SJCRH30 (cell line): ENCODE results near the gene HYAL2. TPM values are rescaled to one million over a fixed set of nuclear protein-coding genes. Genes with fewer than 3 reads are reported as not detected.

Source experiments
- DNase-seq, 2 experiments: peaks; one replicate each; pipeline ENCODE4 v3.0.0-alpha.2; 2015 to 2020
- H3K27ac ChIP-seq: fragments of 250-450 bp; sonication (Bioruptor Pico); 2 replicates; pipeline ENCODE4 v1.5.1; 2020; ENCODE audit warnings: mild to moderate bottlenecking, moderate library complexity
- H3K27me3 ChIP-seq: fragments of 250-450 bp; sonication (Bioruptor Pico); 2 replicates; pipeline ENCODE4 v1.5.1; 2020; ENCODE audit warnings: mild to moderate bottlenecking, moderate library complexity
- H3K36me3 ChIP-seq: fragments of 250-450 bp; sonication (Bioruptor Pico); 2 replicates; pipeline ENCODE4 v1.5.1; 2020; ENCODE audit warnings: mild to moderate bottlenecking, moderate library complexity
- H3K4me1 ChIP-seq: fragments of 250-450 bp; sonication (Bioruptor Pico); 2 replicates; pipeline ENCODE4 v1.5.1; 2020; ENCODE audit warnings: mild to moderate bottlenecking, moderate library complexity
- H3K4me3 ChIP-seq: fragments of 250-450 bp; sonication (Bioruptor Pico); 2 replicates; pipeline ENCODE4 v1.5.1; 2020; ENCODE audit warnings: mild to moderate bottlenecking, moderate library complexity
- H3K9me3 ChIP-seq: fragments of 250-450 bp; sonication (Bioruptor Pico); replicated peaks from 2 replicates; pipeline ENCODE4 v1.5.1; 2020; ENCODE audit warnings: mild to moderate bottlenecking, moderate library complexity
- total RNA-seq: library from RNA; depleted of rRNA; stranded (reverse); fragments of >200 nt; shearing (Covaris generic); gene quantifications from 2 replicates; pipeline ENCODE4 v1.2.3, GENCODE V29; 2014; rRNA removed

Gene HYAL2
- total RNA-seq, 1 experiment from 2014 or later = 47.2 TPM

- Histone ChIP-seq H3K27ac (no peak overlapping the region), H3K36me3 (no peaks in the 10 kb centered on the region), H3K4me3 (no peak overlapping the region), H3K4me1 (peaks cover 29% of the 10 kb centered on the region), H3K9me3 (no peaks in the 10 kb centered on the region), H3K27me3 (no peaks in the 10 kb centered on the region)
- no peak for DNase-seq
Measured at GRCh38 chr3:50271314-50271936, 51.1 kb downstream of the HYAL2 start.

- H3K4me3 ChIP-seq = no peak overlapping the region
- H3K36me3 ChIP-seq = no peaks in the 10 kb centered on the region
- no peaks in the 10 kb centered on the region for H3K9me3 ChIP-seq
- H3K27ac ChIP-seq = no peak overlapping the region
- no peak for DNase-seq
- peaks cover 33% of the 10 kb centered on the region for H3K4me1 ChIP-seq
- H3K27me3 ChIP-seq = no peaks in the 10 kb centered on the region
Measured at GRCh38 chr3:50270422-50271224, 51.9 kb downstream of the HYAL2 start.

GRCh38 chr3:50269977-50270413 lies 52.5 kb downstream of the HYAL2 start:
- Histone ChIP-seq H3K27me3 (no peaks in the 10 kb centered on the region), H3K4me1 (peaks cover 39% of the 10 kb centered on the region), H3K36me3 (no peaks in the 10 kb centered on the region), H3K9me3 (no peaks in the 10 kb centered on the region), H3K27ac (no peak overlapping the region), H3K4me3 (no peak overlapping the region)
- no peak for DNase-seq

GRCh38 chr3:50269460-50269859 lies 53.1 kb downstream of the HYAL2 start:
- Histone ChIP-seq H3K27me3 (no peaks in the 10 kb centered on the region), H3K4me3 (peak overlapping the region; percentile 35; the same call in 1 of the 2 replicates), H3K4me1 (peaks cover 42% of the 10 kb centered on the region), H3K9me3 (no peaks in the 10 kb centered on the region), H3K27ac (no peak overlapping the region), H3K36me3 (no peaks in the 10 kb centered on the region)
- DNase-seq = no peak

GRCh38 chr3:50268703-50269451 lies 53.7 kb downstream of the HYAL2 start, which contains the start of gene SEMA3B:
TSS of gene SEMA3B (plus strand) at chr3:50269147. CDS start at chr3:50269241, 94 bp downstream.
- peaks cover 48% of the 10 kb centered on the region for H3K4me1 ChIP-seq
- peak within 1 kb of the TSS; percentile 35; the same call in 1 of the 2 replicates for H3K4me3 ChIP-seq
- no peaks in the 10 kb centered on the region for H3K27me3 ChIP-seq
- no peaks in the 10 kb centered on the region for H3K9me3 ChIP-seq
- DNase-seq = peak; percentile 58 to 64
- H3K27ac ChIP-seq = no peak within 1 kb of the TSS
- no peaks in the 10 kb centered on the region for H3K36me3 ChIP-seq

- H3K4me3 ChIP-seq = no peak overlapping the region
- H3K27me3 ChIP-seq = no peaks in the 10 kb centered on the region
- DNase-seq = no peak
- no peaks in the 10 kb centered on the region for H3K9me3 ChIP-seq
- peaks cover 48% of the 10 kb centered on the region for H3K4me1 ChIP-seq
- H3K27ac ChIP-seq = no peak overlapping the region
- no peaks in the 10 kb centered on the region for H3K36me3 ChIP-seq
Measured at GRCh38 chr3:50268276-50268675, 54.3 kb downstream of the HYAL2 start.

Other genes with a start within 250 kb of the HYAL2 start
- gene RBM5, start 233.8 kb downstream of the HYAL2 start, total RNA-seq = 75.6 and 98.5 TPM in 2 replicates
- gene SEMA3F, start 167.4 kb downstream of the HYAL2 start, total RNA-seq = 9.3 and 11.3 TPM in 2 replicates
- gene GNAT1, start 131.1 kb downstream of the HYAL2 start, total RNA-seq = 0.14 TPM in 1 of 2 replicates, not detected in the other
- 1.4 and 2.9 TPM in 2 replicates for gene SLC38A3, start 117.5 kb downstream of the HYAL2 start, total RNA-seq
- gene GNAI2, start 86.5 kb downstream of the HYAL2 start, total RNA-seq = 63.8 and 64.7 TPM in 2 replicates
- 3.3 and 4.8 TPM in 2 replicates for gene SEMA3B, start 53.6 kb downstream of the HYAL2 start, total RNA-seq
- gene LSMEM2, start 43.7 kb downstream of the HYAL2 start, total RNA-seq = not detected in 2 replicates
- 85.3 and 98.8 TPM in 2 replicates for gene IFRD2, start 30.3 kb downstream of the HYAL2 start, total RNA-seq
- gene HYAL3, start 23.3 kb downstream of the HYAL2 start, total RNA-seq = 3.6 and 4.5 TPM in 2 replicates
- gene NAA80, start 23.3 kb downstream of the HYAL2 start, total RNA-seq = 3.2 and 3.4 TPM in 2 replicates
- gene HYAL1, start 19.2 kb downstream of the HYAL2 start, total RNA-seq = 0.43 TPM in 1 of 2 replicates, not detected in the other
- 21.2 and 26.4 TPM in 2 replicates for gene TUSC2, start 5.5 kb upstream of the HYAL2 start, total RNA-seq
- gene RASSF1, start 18.1 kb upstream of the HYAL2 start, total RNA-seq = 11.7 and 12.7 TPM in 2 replicates
- gene ZMYND10, start 23.0 kb upstream of the HYAL2 start, total RNA-seq = 0.73 and 0.99 TPM in 2 replicates
- gene NPRL2, start 28.0 kb upstream of the HYAL2 start, total RNA-seq = 14.0 and 14.4 TPM in 2 replicates
- gene CYB561D2, start 28.1 kb upstream of the HYAL2 start, total RNA-seq = 6.5 and 8.9 TPM in 2 replicates
- gene TMEM115, start 36.8 kb upstream of the HYAL2 start, total RNA-seq = 27.2 and 28.2 TPM in 2 replicates
- not detected in 2 replicates for gene CACNA2D2, start 180.9 kb upstream of the HYAL2 start, total RNA-seq
- gene C3orf18, start 245.0 kb upstream of the HYAL2 start, total RNA-seq = 1.1 and 2.4 TPM in 2 replicates
- gene HEMK1, start 246.8 kb upstream of the HYAL2 start, total RNA-seq = 6.2 and 6.3 TPM in 2 replicates